ENCODE data around the gene BAZ1B.

DNA sequence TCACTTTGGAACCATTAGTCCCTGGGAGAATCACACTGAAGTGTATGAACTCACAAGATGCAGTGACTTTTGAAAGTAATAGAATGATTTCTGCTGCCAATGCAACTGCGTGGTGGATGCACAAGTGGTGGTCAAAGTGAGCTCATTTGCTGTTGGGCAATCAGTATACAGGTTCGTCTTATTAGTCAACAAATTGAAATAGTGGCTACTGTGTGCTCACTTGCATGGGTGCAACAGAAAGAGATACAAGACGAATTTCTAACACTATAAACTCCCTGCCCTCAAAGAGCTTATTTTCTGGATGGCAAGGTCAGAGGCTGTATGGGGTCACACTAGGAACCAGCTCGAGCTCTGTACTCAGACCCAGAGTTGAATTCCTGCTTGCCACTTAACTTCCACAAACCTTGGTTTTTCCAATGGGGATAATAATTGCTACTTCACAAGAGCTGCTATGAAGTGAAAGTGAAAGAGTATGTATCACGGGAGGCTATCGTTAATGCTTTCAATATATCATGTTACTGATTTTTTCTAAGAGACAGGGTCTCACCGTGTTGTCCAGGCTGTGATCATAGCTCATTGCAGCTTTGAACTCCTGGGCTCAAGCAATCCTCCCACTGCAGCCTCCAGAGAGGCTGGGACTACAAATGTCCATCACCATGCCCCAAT is 43.7 kb upstream of the BAZ1B start:
- TF ChIP-seq, protein P1, sequence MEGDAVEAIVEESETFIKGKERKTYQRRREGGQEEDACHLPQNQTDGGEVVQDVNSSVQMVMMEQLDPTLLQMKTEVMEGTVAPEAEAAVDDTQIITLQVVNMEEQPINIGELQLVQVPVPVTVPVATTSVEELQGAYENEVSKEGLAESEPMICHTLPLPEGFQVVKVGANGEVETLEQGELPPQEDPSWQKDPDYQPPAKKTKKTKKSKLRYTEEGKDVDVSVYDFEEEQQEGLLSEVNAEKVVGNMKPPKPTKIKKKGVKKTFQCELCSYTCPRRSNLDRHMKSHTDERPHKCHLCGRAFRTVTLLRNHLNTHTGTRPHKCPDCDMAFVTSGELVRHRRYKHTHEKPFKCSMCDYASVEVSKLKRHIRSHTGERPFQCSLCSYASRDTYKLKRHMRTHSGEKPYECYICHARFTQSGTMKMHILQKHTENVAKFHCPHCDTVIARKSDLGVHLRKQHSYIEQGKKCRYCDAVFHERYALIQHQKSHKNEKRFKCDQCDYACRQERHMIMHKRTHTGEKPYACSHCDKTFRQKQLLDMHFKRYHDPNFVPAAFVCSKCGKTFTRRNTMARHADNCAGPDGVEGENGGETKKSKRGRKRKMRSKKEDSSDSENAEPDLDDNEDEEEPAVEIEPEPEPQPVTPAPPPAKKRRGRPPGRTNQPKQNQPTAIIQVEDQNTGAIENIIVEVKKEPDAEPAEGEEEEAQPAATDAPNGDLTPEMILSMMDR (IDR thresholded peaks at IDR 0.05; ENCODE audit: low read length) = no peak
- TF ChIP-seq EZH2 (IDR thresholded peaks at IDR 0.05; ENCODE audit: borderline replicate concordance, low read length) = no peak

All from OCI-LY1 (cell line).